Measurements from ENCODE around the gene RPS6KA5.

Gene RPS6KA5

DNA sequence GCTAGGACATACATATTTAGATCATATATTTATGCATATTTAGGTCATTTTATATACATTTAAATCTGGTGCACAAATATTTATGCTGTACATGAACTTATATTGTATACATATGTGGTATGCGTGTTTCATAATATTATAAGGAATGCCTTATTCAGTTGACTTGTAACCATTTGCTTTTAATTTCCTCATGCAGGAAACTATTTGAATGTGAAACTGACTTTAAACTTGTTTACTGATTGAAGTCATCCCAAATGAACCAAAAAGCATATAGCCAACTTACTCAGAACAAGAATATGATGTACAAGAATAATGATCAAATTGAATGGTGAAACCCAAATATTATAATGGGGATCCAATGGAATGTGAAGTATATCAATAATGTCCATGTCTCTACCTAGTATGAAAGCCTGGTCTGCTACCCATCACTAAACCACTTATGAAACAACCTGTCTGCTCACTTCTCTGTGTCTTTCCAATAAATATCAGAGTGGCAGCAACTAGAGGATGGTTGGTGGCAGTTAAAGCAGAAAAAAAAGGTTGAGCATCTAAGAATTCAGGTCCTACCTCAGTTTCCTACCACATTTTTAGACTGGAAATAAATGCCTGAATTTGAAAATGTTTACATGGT is 38.3 kb downstream of the RPS6KA5 start:
- no peak for FAIRE-seq

DNA sequence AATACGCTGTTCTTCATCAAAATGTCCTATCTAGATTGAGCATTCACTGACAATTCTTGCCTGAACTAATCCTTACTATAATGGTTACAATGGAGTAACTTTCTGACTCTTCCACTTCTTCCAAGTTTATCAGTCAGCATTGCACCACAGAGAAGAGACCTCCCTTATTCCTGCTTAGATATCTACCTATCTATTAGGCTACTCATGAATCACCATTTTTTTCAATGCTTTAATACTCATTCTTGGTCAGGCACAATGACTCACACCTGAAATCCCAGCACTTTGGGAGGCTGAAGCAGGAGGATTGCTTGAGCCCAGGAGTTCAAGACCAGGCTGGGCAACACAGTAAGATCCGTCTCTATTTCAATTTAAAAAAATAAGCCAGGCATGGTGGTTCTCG is 39.3 kb downstream of the RPS6KA5 start:
- no peak for FAIRE-seq

DNA sequence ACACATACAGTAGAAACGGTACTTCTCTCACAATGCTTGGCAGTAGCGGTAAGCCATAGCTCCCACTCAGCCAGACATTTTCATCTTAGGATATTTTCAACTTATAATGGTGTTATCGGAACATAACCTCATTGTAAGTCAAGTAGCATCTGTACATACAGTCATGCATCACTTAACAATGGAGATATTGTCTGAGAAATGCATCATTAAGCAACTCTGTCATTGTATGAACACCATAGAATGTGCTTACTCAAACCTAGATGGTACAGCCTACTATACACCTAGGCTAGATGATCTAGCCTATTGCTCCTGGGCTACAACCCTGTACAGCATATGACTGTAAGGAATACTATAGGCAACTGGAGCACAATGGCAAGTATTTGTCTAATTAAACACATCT is 40.8 kb downstream of the RPS6KA5 start:
- FAIRE-seq = no peak

DNA sequence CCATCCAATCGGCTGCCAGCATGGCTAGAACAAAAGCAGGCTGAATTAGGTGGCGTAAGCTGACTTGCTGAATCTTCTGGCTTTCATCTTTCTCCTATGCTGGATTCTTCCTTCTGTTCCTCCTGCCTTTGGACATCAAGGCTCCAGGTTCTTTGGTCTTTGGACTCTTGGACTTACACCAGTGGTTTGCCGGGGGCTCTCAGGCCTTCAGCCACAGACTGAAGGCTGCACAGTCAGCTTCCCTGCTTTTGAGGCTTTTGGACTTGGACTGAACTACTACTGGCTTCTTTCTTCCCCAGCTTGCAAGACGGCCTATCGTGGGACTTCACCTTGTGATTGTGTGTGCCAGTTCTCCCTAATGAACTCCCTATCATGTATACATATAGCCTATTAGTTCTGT is 42.0 kb downstream of the RPS6KA5 start:
- no peak for FAIRE-seq

DNA sequence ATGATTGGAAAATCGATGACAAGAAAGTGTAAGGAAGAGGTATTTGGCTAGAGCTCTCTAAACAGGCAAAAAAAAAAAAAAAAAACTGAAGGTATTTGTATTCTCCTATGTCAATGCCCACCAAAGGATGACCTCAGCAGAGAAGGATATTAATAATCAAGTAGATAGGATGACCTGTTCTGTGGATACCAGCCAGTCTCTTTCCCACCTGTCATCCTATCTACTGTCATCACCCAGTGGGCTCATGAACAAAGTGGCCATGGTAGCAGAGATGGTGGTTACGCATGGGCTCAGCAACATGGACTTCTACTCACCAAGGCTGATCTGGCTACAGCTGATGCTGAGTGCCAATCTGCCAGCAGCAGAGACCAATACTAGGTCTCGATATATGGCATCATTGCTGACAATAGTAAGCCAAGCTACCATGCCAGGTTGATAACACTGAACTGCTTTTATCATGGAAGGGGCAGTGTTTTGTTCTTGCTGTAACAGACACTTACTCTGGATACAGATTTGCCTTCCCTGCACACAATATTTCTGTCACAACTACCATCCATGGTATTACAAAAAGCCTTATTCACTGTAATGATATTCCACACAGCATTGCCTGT is 43.5 kb downstream of the RPS6KA5 start:
- no peak for FAIRE-seq

DNA sequence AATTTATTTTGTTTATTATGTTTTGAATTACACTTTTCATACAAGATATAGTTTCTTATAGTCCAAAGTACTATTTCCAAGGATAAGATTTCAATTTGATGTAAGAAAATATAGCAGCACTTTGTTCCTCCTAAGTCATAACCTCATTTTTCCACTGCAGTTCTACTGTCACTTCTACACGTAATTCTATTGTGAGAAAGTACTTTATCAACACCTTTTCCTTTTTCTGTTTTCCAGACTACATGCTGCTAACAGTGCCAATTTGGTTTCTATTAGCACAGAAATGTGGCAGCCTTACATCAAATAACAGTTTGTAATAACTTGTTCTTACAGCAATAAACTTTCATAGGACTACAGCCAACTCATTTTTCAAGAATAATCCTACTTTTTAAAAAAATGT is 45.0 kb downstream of the RPS6KA5 start:
- FAIRE-seq = no peak

DNA sequence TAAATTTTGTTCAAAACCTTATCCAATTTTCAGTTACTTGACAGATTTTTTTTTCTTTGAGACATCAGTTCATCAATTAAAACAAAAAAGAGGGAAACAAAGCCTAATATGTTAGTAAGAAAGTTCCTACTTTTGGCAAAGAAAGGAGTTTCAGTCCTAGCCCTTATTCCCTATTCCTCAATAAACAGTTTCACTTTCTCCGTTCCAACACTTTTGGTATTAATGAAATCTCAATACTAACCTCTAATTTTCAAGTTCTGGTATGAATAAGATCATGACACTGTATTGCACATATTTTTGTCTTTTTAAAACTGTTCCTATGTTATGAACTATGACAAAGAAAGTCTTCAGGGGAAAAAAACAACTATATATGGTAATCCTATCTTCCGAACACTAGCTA is 48.4 kb downstream of the RPS6KA5 start:
- no peak for FAIRE-seq

DNA sequence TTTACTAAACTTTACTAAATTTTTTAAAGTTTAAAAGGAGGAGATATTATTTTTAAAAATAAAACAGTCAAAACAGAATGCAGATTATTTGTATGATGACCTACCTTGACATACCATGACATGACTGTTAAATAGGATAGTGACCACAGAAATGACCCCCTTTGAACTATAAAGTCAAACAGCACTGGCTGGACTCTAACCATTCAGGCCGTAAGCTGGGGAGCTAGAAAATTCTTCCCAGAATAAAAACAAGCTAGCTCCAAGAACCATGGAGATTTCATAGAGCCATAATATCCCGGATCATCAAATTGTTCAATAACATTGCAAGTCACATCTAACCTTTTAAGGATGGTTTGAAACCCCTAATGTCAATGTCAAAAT is 50.3 kb downstream of the RPS6KA5 start:
- FAIRE-seq = no peak

DNA sequence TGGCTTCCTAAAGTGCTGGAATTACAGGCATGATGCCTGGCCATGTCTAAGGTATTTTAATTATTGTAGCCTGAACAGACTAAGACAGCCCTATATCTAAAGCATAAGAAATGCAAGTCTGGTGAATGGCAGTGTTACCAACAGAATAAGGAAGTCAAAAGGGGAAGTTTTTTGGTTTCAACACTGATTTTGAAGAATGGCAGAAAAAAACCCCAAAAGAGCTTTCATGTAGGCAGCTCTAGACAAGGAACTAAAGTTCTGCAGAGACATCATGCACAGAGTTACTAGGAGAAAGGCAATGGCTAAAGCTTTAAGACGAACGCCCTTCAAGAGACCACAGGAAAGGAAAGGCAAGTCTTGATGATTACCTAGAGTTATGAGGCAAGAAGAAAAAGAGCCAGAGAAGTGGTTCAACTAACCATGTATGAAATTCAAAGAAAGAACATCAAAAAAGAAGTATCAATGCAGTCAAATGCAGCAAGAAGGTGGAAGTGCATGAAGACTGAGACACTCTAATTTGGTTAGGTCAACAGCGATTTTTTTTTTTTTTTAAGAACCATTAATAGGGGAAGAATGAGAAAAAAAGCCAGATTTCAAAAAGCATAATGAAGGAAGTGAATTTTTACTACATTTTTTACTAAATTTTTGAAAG is 50.8 kb downstream of the RPS6KA5 start:
- FAIRE-seq = no peak

DNA sequence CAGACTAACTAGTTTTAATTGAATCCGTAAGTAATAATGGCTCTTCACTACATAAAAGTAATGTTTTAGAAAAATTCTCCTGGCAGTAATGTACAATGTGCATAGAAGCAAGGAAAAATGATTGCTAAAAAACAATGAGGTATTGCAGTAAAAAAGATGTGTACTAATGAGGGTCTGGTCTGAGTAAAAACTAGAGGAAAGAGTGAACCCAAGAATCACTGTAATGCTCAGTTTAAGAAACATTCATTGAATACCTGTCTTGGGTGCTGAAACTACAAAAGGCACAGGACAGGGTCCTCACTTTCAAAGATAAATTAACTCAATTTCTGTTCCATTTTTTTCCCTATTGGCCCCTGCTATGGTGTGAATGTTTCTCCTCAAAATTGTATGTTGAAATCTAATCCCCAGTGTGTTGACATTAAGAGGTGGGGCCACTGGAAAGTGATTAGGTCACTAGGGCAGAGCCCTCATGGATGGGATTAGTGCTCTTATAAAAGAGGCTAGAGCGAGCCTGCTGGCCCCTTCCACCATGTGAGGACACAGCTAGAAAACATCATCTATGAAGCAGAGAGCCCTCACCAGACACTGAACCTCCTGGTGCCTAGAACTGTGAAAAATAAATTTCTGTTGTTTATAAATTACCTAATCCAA is 51.6 kb downstream of the RPS6KA5 start:
- FAIRE-seq = no peak

DNA sequence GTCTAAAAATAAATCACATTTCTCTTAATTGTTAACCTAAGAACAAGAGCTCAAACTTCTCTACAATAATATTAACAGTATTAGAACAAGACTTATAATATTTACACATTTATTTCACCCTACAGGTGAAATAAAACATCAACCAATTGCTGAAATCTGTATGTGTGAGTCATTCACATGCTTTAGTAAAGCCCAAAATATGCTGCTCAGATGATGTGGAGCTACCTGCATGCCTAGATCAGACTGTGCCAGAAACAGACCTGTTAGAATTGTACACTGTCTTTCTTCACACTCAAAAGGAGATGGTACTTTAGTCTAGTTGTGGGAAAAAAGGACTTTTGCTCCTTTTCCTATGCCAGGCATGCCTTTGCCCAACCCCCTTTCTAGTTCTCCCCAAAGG is 54.7 kb downstream of the RPS6KA5 start:
- FAIRE-seq = no peak

DNA sequence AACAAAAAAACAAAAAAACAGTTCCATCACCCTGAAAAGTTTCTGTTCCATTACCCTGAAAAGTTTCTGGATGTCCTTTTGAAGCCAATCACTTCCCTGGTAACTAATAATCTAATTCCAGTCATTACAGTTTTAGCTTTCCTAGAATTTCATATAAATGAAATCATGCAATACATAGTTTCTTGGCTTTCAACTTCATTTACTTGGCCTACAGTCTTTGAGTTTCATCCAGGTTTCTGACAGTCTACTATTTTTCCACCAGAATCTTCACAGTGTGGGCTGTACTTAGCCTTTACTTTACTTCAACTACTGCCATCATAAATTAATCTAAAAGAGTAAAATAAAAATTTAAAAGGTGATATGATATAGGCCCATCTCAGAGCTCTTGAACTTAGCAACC is 55.5 kb downstream of the RPS6KA5 start:
- FAIRE-seq = no peak

DNA sequence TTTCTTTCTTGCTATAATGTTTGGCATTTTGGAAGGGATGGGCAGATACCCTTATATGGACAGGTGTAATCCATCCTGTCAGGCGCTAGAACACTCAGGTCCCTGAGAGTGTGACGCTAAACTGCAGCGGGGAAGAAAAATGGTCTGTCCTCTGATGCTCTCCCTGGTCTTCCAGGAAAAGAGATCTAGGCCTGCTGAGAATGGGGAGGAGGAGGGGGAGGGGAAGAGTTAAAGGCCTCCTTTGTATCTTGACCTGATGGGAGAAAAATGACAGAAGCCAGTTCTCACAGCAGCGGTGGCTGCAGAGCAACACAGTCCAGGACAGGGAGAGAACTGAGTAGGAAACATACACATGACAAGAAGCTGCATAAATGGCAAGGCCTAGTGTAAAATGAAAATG is 61.1 kb downstream of the RPS6KA5 start:
- no peak for FAIRE-seq

DNA sequence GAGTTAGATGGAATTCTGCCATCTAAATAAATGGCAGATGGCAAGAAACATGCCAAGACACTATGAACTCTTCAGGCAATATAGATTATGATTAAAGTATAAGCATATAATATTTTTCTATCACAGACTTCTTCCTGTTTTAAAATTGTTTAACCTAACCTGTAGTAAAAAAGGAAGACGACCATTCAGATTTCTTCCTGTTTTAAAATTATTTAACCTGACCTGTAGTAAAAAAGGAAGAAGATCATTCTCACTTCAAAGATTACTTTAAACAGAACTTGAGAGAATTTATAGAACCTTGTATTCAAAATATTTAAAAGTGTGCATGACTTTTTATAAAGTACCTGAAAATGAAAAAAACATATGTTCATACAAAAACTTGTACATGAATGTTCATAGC is 63.5 kb downstream of the RPS6KA5 start:
- FAIRE-seq = peak; percentile 36

DNA sequence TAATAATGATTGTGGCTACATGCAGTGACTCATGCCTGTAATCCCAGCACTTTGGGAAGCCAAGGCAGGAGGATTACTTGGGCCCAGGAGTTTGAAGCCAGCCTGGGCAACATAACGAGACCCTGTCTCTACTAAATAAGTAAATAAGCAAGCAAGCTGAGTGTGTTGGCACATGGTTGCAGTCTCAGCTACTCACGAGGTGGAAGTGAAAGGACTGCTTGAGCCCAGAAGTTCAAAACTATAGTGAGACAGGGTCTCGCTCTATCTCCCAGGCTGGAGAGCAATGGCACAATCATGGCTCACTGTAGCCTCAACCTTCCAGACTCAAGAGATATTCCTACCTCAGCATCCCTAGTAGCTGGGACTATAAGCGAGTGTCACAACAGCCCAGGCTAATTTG is 64.7 kb downstream of the RPS6KA5 start:
- no peak for FAIRE-seq

DNA sequence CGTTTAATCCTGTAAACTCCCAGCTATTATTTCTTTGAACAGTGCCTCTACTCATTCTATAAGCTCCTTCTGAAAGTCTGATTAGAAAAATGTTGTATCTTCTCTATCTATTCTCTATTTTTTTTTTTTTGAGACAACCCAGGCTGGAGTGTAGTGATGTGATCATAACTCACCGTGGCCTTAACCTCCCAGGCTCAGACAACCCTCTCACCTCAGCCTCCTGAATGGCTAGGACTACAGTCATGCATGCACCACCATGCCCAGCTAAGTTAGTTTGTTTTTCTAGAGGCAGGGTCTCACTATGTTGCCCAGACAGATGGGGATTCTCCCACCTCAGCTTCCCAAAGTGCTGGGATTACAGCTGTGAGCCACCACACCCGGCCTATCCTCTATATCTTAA is 66.6 kb downstream of the RPS6KA5 start:
- no peak for FAIRE-seq

DNA sequence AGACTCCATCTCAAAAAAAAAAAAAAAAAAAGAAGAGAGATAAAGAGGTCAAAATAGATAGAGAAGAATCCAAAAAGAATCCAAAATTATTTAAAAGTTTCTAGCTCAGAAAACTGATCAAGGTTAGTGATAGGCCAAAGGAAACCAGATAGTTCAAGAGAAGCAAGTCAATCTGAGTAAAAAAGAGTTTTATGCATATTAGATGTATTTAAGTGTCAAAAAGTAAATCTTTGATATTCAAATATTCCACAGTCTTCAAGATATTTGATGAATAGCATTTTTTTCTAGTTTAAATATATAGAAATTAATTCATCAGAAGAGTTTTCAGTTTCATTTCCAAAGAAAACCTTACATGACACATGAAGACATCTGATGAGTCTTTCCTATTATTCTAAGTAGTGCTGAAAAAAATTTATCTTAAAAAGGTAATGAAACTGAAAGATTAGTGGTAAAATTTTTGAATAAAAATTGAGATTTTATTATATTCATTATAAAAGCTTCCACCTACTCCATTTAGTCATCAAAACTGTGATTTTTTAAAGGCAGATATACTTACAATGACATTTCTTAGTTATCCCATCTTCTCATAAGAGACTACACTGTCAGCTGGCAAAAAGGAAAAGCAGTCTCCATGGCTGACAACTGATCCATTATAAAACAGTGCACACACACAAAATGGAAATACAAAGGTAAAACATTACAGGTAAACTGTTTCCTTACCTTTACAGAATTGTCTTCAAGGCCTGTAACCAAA is 68.6 kb downstream of the RPS6KA5 start:
- peak; percentile 6 for FAIRE-seq

DNA sequence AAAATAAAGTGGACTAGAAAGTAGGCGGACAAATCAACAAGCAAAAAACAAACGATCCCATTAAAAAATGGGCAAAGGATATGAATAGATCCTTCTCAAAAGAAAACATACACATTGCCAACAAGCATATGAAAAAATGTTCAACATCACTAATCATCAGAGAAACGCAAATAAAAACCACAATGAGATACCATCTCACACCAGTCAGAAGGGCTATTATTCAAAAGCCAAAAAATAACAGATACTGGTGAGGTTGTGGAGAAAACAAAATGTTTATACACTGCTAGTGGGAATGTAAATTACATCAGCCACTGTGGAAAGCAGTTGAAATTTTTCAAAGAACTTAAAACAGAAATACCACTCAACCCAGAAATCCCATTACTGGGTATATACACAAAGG is 70.3 kb downstream of the RPS6KA5 start:
- FAIRE-seq = no peak

DNA sequence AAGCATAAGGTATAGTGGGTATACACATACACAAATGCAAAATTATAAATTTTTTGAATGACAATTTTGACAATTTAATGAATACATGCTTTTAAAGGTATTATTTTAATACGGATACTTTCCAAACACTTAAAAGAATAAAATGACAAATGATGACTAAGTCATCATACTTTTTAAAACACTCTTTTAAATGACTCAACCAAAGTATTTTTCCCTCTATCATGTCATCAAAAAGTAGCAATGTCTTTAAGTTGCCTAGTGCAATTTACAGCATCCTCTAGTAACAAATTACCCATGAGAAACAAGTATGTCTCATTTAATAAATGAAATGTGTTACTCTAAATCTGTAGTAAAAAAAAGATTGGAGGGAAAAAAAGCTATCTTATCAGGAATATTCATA is 73.3 kb downstream of the RPS6KA5 start:
- FAIRE-seq = no peak

DNA sequence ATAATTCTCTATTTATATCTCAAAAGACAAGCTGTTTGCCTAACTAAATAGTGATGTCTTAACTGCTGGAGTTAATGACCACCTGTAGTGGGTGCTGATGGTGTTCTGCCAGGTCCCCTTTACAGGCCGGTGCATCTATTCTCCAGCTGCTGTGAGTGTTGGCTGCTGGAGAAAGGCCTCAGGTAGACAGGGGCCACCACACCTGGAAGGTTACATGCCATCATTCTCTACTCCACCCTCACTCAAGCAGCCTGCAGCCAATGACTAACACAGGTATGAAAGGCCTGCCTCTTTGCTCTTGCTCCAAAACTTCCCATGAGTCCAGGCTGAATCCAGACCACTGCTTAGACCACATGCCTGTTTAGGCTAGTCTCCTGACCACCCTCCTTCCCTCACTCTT is 73.9 kb downstream of the RPS6KA5 start:
- FAIRE-seq = no peak

DNA sequence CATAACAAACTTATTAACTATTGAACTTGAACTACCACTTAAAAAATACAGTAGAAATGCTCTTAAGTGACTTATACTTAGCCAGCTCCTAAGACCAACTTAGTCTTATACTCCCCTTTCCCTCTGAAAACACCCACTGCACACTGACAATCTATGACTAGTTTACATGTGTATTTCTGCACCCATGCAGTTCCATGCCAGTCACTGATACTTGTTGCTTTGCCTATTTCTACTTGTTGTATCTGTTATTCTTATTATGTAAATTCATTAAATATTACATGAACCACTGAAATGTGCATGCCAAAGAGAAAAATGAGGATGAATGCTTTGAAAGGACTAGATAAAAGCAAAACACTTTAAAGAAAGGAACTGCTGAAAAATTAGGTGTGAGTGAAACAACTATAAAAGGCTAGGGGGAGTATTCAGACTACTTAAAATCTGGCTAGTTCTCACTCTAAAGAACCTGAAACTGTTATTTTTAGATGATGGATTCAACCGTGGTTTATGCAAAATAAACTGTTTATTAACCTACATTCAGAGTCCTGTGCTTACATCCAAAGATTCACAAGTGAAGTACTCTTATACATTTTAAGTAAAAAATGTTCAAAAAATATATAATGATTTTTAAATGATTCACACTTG is 74.7 kb downstream of the RPS6KA5 start:
- no peak for FAIRE-seq

DNA sequence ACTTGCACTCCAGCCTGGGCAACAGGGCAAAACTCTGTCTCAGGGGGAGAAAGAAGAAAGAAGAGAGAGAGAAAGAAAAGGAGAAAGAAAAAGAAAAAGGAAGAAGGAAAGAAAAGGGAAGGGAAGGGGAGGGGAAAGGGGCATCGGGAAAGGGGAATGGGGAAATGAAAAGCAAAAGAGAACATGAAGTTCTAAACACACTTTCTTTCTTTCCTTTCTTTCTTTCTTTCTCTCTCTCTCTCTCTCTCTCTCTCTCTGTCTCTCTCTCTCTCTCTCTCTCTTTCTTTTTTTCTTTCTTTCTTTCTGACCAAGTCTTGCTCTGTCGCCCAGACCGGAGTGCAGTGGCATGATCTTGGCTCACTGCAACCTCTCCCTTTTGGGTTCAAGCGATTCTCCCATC is 76.9 kb downstream of the RPS6KA5 start:
- FAIRE-seq = no peak

DNA sequence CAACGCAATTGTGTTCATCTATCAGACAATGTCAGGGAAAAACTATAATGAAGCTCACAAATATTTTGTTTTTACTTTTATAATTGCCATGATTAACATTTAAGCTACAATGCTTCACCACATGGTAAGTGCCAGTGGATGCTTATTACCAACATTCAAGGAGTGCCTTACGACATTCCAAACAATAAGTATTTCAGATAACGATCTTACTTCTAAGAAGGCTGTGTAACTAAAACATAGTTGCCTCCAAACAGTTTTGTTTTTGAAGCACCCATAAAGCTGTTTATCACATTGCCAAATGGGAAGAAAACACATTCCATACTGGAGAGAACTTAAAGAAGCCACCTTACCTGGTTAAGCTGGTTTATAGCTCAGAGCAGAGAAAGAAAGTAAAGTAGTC is 78.8 kb downstream of the RPS6KA5 start:
- no peak for FAIRE-seq
